Measurements from ENCODE around the gene CA11.
"Not testable (repeated sequence)": the region's sequence is repeated elsewhere in the genome, so short reads cannot be mapped to it uniquely, and the experiment has no call there.

CA11 gene

DNA sequence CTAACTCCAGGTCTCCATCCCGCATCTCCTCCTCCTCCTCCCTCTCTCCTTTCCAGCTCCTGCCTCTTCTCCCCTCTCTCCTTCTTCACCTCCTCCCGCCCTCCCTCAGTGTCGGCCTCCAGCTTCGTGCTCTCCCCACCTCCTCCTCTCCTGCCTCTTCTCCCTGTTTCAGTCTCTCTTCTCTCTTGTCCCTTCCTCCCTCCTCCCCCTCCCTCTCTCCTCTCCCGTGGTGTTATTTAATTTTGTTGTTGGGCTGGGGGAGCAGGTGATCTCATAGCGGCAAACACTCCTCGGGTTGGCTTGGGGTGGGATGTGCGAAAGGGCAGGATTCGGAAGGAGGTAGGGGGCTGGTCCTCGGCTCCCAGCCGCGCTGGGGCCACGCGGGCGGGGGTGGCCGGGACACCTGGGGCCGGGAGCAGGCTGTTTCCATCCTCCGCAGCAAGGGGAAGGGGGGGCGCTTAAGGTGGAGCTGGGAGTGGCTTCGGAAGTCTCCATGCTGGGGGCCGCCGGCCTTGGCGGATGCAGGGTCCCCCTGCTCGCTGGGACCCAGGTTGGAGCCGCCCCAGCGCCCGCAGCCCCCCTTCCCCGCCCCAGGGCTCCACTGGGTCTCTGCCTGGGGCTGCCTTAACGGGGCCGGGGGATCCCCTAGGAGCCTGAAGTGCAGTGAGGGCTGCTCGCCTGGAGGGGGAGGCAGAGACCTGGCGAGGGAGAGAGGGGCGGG lies at the start of gene CA11:
CA11 (minus strand) TSS at position 187 of the 721 bp plus-strand sequence. CDS start 555 bp downstream, outside the sequence.
- DNase-seq, result peak; percentile 48

DNA sequence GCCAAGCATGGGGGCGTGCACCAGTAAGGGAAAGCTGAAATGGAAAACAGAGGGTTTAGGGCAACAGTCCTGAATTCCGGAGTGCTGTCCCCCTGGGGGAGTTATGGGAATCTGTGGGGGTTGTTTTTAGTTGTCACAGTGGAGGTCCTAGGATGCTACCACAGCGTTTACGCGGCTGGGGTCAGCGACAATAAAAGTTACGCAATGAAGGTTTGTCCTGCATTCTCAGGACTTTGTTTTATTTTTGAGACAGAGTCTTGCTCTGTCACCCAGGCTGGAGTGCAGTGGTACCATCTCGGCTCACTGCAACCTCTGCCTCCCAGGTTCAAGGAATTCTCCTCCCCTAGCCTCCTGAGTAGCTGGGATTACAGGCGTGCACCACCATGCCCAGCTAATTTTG lies 47.6 kb upstream of the CA11 start:
- DNase-seq, result not testable (repeated sequence)

DNA sequence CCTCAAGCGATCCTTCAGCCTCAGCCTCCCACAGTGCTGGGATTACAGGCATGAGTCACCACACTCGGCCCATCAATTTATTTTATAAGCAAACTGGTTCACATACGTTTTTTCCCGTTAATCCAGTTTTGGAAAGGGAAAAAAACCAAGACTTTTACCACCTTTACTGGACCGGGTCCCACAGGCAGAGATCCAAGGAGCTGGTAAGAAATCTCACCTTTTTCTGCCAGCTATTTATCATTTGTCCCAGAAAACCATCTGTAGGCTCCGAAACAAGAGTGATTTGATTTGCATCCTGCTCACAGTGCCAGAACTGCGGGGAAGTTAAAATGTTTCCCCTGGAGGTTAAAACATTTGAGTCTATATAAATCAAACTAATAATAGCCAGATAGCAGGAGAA lies 43.5 kb upstream of the CA11 start:
- no peak for DNase-seq

GRCh38 chr19:48687776-48688175 lies 41.8 kb upstream of the CA11 start:
- DNase-seq, result no peak

GRCh38 chr19:48686637-48687036 lies 40.6 kb upstream of the CA11 start:
- DNase-seq, result not testable (repeated sequence)

DNA sequence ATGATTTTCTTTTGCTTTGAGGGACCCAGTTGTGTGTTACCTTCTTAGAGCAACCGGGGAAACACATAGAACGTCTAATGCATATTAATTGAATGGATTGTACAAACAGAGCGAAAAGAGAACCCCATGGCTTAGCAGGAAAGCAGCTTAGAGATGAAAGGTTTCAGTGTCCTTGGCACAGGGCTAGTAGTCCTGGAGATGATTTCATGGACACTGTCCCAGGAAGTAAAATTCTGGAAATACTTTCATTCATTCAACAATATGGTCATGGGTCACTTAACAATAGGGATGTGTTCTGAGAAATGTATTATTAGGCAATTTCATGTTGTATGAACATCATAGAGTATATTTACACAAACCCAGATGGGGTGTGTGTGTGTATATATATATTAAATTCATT lies 40.1 kb upstream of the CA11 start:
- DNase-seq, result no peak

GRCh38 chr19:48685583-48685982 lies 39.6 kb upstream of the CA11 start:
- no peak for DNase-seq

DNA sequence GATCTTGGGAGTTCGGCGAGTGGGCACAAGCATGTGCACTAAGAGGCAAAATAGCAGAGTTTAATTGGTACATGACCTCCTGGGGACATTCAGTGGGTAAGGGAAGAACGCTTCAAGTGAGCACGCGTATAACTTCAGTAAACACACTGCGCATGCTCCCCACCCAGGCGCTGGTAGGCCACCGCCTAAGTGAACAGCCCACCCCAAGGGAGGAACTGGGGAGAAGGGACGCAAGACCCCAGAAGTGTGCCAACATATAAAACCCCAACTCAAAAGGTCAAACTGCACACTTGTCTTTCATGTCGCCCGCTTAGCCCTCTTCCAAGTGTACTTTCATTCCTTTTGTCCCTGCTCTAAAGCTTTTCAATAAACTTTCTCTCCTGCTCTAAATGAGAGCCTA lies 37.4 kb upstream of the CA11 start:
- DNase-seq, result no peak

GRCh38 chr19:48681127-48681470 lies 35.1 kb upstream of the CA11 start:
- DNase-seq, result no peak

DNA sequence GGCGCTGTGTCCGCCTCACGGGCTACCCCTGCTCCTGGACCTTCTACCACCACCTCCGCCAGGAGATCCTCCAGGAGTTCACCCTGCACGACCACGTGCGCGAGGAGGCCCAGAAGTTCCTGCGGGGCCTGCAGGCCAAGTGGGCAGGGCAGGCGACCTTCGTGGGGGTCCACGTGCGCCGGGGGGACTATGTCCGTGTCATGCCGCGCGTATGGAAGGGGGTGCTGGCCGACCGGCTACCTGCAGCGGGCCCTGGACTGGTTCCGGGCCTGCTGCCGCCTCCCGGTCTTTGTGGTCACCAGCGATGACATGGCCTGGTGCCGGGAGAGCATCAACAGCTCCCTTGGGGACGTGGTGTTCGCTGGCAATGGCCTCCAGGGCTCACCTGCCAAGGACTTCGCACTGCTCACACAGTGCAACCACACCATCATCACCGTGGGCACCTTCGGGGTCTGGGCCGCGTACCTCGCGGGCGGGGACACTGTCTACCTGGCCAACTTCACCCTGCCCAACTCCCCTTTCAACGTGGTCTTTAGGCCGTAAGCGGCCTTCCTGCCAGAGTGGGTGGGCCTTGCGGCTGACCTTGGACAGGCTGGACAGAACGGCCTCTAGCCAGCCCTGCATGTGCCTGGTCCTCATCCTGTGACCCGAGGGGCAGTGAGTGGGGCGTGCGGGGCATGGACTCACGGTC lies 34.6 kb upstream of the CA11 start:
- DNase-seq, result no peak

DNA sequence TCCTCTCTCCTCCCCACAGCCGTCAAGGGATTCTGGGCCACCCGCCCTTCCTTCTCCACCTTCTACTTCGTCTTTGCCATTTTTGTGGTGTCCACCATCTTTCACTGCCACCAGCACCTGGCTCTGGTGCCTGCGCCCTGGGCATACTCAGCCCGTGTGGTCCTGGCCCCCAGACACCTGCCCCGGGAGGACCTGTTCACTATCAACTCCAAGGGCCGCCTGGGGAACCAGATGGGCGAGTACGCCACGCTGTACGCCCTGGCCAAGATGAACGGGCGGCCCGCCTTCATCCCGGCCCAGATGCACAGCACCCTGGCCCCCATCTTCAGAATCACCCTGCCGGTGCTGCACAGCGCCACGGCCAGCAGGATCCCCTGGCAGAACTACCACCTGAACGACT lies 34.0 kb upstream of the CA11 start:
- DNase-seq, result not testable (repeated sequence)

- DNase-seq, result no peak
These were observed 32.2 kb upstream of the CA11 start for GRCh38 chr19:48678201-48678600.

GRCh38 chr19:48676887-48677286 lies 30.9 kb upstream of the CA11 start:
- DNase-seq, result no peak

- DNase-seq, result no peak
These were observed 30.5 kb upstream of the CA11 start for GRCh38 chr19:48676487-48676886.

DNA sequence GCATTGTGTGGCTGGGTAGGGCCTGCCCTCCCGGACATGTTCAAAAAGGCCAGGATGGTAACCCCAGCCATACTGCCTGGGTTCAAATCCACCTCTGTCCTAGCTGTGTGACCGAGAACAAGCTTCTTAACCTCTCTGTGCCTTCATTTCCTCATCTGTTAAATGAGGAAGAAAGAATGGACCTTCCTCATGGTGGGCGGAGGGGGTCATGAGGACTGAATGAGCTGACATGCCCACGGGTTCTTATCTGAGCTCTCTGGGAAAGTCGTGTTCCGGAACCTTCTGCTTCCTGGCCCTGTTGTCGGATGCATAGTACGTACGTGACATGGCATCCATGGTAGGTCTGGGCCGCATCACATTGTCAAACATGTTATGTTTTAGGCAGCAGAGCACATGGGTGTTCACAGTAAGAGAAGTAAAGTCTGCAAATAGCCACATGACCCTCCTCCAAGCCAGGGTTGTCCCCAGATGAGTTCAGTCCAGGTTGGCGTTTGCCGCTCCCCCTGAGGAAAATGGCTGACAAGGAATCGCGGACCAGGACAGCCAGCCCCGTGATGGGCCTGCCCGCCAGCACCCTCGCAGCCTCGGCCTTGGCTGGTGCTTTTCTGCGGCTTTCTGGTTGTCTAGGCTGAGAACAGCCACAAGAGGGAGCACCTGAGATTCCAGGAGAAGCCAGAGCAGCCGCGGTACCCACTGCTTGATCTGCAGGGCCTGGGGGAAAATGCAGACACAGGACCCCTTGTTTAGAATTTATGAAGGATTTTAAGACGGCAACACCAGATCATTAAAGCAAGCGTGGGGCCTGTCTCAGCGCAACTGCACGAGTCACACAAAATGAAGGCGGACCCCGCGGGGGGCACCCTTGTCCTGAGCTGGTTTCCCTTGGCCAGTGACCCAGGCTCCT lies 29.2 kb upstream of the CA11 start:
- DNase-seq, result peak; percentile 26

- no peak for DNase-seq
These were observed 28.3 kb upstream of the CA11 start for GRCh38 chr19:48674216-48674809.

GRCh38 chr19:48673436-48674100 lies 27.6 kb upstream of the CA11 start:
- no peak for DNase-seq

DNA sequence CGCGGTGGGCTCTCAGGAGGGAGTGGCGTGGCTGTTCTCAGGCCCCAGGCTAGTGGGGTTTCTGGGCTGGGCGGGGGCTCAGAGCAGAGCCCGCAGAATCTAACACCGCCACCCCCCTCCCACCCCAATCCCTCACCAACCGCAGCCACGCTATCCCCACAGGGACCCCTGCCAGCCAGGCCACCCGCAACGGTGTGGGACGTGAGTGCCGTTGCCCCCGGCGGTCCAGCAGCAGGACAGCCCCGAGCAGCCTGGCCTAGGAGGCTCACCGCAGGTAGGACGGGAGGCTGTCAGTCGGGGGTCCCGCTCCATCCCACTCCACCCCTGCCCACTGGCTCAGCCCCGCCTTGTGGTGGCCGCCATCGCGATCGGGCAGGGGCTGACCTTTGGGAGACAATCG lies 27.0 kb upstream of the CA11 start, which contains the start of gene NTN5:
NTN5 (minus strand) TSS at position 24 of the 400 bp plus-strand sequence. CDS start 2,031 bp downstream, outside the sequence.
- DNase-seq, result no peak

DNA sequence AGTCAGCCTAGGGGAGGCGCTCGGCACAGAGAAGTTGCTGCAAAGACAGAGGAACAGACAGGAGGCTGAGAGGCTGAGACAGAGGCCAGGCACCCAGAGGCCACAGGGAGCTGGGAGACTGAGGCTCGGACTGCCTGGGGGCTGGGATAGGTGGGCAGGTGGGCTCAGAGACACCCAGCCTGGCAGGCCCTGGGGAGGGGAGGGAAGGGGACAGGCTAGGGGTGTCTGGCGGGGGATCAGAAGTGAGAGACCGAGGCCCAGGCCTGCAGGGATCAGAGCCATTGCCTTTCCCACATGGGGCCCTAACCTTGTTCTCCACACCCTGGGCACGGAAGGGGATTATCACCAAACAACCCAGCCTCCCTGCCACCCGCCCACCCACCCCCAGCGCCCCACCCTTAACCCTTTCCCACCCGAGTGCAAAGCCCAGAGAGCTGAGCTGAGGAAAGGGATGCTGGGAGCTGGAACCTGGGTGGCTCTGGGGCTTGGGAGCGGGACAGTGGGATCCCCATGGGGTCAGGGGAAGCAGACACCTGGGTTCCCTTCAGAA lies 25.5 kb upstream of the CA11 start:
- no peak for DNase-seq

DNA sequence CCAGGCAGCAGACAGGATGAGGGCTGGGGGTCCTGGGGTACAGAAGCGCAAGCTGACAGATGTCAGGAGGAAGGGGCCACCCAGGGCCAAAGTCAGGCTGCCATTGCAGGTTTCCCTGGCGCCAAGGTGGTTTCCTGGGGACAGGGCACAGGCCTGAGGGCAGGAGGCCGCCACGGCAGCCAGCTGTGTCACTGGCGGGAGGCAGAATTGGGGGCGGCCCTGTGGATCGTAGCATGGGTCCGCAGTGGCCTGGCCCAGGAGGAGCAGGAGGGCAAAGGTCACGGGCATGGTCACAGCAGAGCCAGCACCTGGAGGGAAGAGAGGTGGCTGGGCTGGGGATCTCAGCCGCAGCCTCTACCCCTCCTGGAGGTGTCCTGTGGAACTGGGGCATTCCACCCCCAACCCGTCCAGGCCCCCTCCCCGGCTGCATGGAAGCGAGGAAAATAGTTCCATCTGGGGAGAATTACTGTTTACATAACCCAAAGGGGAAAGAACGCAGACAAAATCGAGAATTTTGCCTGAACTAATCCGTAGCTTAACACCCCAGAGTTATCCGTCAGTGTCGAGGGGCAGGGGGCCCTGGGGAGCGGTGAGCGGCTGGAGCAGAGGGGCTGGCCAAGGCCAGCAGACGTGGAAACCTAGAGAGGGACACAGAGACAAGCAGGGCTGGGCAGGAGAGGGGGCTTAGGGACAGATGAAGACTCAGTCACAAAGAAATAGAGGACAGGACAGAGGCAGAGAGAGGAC lies 24.9 kb upstream of the CA11 start:
- DNase-seq, result no peak

GRCh38 chr19:48669903-48670668 lies 24.1 kb upstream of the CA11 start:
- DNase-seq, result no peak

Measured in GOT3 (cell line).